Retinal pigment epithelial cell (primary cell): ENCODE results near the gene ASXL1.

Experiments used
- DNase-seq: peaks from one replicate; pipeline ENCODE4 v3.0.0-alpha.2; 2010; ENCODE audit warnings: low read depth
- H3K4me3 ChIP-seq: 2 replicates; pipeline ENCODE4 v1.5.1; 2011; ENCODE audit warnings: mild to moderate bottlenecking, low read length, control low read depth, moderate library complexity
- TF ChIP-seq, protein P1 (sequence below): conservative IDR thresholded peaks from 2 replicates; pipeline ENCODE4 v1.5.1; 2011; ENCODE audit warnings: low read depth, low read length, control low read depth, inconsistent platforms

The ASXL1 gene

DNA sequence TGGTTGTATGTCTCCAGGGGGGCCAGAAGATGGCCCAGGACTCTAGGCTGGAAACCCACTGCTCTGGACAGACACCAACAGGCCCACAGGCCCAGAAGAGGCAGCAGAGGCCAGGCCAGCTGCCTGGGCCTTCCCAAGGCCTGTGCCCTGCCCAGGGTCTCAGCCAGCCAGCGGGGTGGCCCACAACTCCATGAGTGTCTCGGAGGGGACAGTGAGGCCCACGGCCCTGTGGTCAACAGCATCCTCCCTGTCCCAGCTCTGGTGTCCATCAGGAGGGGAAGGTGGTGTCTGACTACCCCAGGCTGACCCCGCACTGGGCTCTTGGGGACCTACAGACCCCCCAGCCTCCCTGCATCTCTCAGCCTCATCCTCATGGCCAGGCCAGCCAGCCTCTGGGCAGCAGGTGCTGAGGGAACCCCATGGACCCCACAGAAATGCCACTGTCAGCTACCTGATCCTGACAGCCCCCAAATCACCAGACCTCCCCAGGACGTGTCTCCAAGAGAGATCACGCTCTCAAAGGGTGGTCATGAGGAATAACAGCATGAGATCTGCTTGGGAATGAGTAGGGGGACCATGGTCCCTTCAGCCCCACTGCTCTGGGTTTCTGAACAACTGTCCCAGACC lies 114.6 kb downstream of the ASXL1 start:
- TF ChIP-seq, protein P1, sequence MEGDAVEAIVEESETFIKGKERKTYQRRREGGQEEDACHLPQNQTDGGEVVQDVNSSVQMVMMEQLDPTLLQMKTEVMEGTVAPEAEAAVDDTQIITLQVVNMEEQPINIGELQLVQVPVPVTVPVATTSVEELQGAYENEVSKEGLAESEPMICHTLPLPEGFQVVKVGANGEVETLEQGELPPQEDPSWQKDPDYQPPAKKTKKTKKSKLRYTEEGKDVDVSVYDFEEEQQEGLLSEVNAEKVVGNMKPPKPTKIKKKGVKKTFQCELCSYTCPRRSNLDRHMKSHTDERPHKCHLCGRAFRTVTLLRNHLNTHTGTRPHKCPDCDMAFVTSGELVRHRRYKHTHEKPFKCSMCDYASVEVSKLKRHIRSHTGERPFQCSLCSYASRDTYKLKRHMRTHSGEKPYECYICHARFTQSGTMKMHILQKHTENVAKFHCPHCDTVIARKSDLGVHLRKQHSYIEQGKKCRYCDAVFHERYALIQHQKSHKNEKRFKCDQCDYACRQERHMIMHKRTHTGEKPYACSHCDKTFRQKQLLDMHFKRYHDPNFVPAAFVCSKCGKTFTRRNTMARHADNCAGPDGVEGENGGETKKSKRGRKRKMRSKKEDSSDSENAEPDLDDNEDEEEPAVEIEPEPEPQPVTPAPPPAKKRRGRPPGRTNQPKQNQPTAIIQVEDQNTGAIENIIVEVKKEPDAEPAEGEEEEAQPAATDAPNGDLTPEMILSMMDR = no peak
- DNase-seq = no peak

DNA sequence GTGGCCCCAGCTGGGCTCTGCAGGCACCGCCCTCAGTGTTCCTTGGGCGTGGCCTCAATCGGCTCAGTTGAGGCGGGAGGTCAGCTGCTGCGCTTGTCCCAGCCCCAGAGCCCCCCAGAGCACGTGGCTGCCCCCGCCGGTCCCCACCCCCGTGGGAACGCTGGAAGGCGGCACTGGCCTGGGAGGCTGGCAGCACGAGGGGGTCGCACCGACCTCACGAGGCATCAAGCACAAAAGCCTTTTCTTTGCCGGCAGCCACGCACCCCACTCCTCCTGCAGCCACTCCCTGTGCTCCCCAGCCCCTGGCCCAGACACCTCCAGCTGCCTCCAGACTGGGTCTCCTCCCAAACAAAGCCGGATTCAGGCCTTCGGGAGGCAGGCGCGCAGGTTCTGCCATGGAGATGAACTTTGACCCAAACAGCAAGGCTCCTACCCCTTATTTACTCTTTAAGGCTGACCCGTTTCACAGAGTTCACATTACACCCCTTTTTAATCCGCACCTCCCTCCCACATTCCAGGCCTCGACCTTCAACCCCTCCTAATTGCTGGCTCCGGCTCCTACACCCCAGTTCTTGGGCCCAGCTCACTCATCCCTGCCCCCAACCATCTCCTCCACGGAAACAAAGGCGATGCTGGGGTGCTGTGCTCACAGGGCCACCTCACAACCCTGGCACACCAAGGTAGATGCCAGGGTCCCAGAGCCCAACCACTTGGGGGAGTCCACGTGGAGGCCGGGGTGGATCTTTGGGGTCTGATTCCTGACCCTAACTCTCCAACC lies 115.3 kb downstream of the ASXL1 start:
- peak overlapping the region; percentile 46 for H3K4me3 ChIP-seq
- no peak for DNase-seq
- TF ChIP-seq, protein P1 = no peak

More for the DNA sequence above, 114.6 kb downstream of the ASXL1 start:
- peak overlapping the region; percentile 46 for H3K4me3 ChIP-seq

DNA sequence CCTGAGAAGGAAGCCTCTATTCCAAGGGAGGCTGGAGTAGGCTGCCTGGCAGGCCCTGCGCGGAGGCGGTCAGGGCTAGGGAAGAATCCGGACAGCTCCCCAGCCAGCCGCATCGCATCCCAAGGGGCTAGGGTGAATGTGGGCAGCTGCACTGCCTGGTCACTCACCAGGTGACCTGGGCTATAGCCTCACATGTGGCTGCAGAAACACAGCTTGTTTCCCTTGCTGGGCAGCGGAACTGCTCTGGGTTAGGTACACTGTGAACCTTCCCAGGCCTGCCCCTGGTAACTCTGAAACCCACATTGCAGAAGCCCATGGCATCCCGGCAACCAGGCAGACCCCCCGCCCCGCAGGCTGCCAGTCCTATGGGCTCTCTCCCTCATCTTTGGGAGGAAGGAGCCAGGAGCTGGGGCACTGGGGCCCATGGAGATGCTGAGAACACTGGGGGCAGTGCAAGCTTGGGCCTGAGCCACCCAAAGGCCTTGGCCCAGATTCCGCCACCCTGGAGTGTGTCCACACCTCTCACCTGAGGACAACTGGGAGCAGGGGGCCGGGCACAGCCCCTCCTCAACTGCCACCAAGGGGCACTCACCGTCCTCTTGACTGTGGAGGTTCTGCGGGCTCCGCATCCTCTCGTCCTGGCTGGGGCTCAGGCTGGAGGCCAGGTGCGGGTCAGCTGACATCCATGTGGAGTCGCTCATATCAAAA lies 116.0 kb downstream of the ASXL1 start:
- DNase-seq = no peak
- peak overlapping the region; percentile 46 for H3K4me3 ChIP-seq
- TF ChIP-seq, protein P1 = no peak

DNA sequence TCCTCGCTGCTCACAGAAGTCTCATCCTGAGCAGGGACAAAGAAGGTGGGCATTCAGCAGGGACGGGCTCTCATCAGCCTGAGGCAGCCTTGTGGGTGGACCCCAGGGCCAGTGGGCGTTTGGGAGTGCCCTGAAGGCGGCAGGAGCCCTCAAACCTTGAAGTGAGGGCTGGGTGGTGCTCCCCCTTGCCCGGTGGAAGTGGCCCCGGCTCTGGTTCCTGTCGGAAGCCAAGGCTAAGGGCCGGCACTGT lies 116.5 kb downstream of the ASXL1 start:
- H3K4me3 ChIP-seq = peak overlapping the region; percentile 46
- TF ChIP-seq, protein P1 = no peak
- DNase-seq = no peak

DNA sequence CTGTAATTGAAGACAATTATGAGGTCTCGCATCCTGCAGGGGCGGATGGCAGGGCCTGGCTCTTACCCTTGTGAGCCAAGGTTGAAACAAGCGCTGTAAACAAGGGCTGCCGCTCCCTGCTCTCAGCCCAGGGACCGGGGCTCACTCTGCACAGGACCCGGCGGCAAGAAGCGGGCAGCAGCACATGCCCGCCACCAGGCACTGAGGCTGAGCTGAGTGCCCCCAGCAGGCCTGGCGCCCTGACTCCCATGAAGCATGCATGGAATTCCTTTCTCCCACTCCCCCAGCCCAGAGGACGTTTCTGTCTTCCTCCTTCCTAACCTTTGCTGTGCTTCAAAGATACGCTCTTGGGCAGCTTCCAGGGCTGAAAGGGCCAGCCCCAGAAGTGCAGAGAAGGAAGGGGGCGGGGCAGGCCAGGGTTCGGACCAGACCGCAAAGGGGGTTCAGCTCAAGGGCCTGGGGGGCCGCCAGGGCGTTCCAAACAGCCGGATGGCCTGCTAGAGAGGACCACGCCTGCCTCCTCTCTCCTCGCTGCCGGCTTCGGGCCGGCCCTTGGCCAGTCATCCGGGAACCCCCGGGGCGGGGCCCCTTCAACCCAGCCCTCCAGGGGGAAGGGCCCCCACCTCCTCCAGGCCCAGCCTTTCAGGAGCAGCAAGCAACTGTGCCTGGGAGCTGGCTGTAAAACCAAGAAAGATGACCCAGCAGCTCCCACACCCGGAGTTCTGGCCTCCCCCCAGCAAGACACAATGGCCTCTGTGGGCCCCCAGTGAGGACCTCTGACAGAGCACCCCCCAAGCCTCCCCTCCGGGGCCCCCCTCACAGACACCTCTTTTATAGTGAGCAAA lies 117.1 kb downstream of the ASXL1 start:
- peak; percentile 95 for DNase-seq
- peak overlapping the region; percentile 46 for H3K4me3 ChIP-seq
- TF ChIP-seq, protein P1 = no peak

DNA sequence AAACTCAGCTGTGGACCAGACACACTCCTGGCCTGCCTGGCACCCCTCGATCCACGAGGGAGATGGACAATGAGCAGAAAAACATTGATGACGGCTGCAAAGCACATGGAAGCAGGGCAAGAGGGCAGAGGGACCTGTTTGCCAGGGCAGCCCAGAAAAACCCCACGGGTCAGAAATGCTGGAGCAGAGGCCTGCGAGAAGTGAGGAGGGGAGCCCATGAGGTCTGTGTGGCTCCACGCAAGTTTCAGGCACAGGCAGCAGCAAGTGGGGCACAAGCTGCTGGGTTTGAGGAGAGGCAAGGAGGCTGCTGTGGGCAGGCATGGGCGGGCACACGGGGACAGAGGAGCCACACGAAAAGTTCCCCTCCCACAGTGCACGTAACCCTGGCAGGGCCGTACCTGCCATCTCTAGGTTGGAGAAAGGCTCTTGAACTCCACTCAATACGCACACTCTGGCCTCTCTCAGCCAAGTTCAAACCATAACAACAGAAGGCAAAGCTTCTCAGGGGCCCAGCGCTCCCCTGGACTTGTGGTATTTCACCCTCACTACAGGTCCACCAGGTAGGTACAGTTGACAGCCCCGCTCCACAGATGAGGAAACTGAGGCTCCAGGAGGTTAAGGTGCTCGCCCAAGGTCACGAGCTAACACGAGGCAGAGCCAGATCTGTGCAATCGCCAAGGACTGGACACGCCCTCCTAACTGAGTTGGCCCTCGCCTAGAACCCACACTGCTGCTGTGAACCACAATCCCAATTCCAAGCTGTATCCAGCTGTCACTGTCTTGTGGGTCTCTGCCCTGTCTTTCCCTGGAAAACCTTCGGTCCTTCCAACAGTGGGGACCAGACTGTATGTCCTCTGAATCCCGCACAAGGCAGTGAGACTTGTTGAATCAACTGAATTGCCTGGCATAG lies 118.8 kb downstream of the ASXL1 start:
- DNase-seq = no peak
- no peak overlapping the region for H3K4me3 ChIP-seq
- TF ChIP-seq, protein P1 = no peak
